Measurements from ENCODE around the gene ERCC6L2. TPM values are rescaled to one million over a fixed set of nuclear protein-coding genes. Genes with fewer than 3 reads are reported as not detected.

ERCC6L2 gene
- total and polyA plus RNA-seq, 2 of the 8 experiments (the other 6 are each of a cell fraction or from before 2014, with no cell fraction given): 9.8 to 50.0 TPM

GRCh38 chr9:95938724-95939123, 63.2 kb downstream of the ERCC6L2 start (continued):
- TF ChIP-seq RBBP5 (IDR thresholded peaks at IDR 0.05; ENCODE audit: borderline replicate concordance, low read depth, low read length): no peak
- TF ChIP-seq, protein P1, sequence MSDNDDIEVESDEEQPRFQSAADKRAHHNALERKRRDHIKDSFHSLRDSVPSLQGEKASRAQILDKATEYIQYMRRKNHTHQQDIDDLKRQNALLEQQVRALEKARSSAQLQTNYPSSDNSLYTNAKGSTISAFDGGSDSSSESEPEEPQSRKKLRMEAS (IDR thresholded peaks at IDR 0.05): no peak
- no peak for TF ChIP-seq EGR1 (IDR thresholded peaks at IDR 0.05; ENCODE audit: borderline replicate concordance, low read depth, low read length)
- TF ChIP-seq, protein P2, sequence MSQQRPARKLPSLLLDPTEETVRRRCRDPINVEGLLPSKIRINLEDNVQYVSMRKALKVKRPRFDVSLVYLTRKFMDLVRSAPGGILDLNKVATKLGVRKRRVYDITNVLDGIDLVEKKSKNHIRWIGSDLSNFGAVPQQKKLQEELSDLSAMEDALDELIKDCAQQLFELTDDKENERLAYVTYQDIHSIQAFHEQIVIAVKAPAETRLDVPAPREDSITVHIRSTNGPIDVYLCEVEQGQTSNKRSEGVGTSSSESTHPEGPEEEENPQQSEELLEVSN (IDR thresholded peaks at IDR 0.05): no peak
- TF ChIP-seq, protein P3, sequence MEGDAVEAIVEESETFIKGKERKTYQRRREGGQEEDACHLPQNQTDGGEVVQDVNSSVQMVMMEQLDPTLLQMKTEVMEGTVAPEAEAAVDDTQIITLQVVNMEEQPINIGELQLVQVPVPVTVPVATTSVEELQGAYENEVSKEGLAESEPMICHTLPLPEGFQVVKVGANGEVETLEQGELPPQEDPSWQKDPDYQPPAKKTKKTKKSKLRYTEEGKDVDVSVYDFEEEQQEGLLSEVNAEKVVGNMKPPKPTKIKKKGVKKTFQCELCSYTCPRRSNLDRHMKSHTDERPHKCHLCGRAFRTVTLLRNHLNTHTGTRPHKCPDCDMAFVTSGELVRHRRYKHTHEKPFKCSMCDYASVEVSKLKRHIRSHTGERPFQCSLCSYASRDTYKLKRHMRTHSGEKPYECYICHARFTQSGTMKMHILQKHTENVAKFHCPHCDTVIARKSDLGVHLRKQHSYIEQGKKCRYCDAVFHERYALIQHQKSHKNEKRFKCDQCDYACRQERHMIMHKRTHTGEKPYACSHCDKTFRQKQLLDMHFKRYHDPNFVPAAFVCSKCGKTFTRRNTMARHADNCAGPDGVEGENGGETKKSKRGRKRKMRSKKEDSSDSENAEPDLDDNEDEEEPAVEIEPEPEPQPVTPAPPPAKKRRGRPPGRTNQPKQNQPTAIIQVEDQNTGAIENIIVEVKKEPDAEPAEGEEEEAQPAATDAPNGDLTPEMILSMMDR (IDR thresholded peaks at IDR 0.05; ENCODE audit: control extremely low read depth in 1 of 3, insufficient read depth in 1 of 3, low read depth in 1 of 3, low read length in 3 of 3): no peak
